NCI-H2196 (cell line): ENCODE results near the gene WDR88.
"Not testable (repeated sequence)": the region's sequence is repeated elsewhere in the genome, so short reads cannot be mapped to it uniquely, and the experiment has no call there.

Source experiments
- DNase-seq: peaks from one replicate; lab custom pipeline; 2025; ENCODE audit not compliant: unreplicated experiment; lab: John Stamatoyannopoulos, UW

WDR88 gene

DNA sequence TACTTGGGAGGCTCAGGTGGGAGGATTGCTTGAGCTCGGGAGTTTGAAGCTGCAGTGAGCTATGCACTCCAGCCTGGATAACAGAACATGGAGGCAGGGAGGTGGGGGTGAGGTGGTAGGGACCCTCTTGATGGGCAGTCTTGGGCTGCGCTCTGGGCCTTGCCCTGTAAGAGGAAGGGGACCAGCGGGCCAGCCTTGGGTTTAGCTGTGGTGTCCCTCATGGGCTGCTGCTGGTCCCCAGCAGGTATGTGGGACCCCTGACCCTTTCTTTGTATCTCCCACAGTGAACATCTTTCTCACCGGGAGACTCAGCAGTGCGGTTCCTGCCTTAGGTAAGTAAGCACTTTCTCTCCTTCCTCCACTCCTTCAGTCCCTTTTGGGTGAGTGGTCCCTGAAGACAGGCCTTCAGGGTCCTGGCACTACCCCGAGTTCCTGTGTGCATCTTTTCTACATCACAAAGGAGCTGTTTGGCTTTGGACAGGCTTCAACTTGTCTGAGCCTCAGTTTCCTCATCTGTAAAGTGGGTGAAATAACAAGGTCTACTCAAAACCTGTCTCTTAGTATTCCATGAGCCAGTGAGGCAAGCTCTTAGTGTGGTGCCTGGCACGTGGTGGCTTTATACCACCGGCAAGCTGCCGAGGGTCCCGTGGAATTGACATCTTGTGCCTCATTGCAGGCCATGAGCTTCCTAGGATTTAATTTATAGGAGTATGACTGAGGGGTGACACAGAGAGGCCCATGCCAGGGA, 64.7 kb downstream of the WDR88 start:
- no peak for DNase-seq

- DNase-seq: no peak
Measured at GRCh38 chr19:33197591-33198000, 65.7 kb downstream of the WDR88 start.

GRCh38 chr19:33198169-33198568, 66.3 kb downstream of the WDR88 start:
- DNase-seq: no peak

DNA sequence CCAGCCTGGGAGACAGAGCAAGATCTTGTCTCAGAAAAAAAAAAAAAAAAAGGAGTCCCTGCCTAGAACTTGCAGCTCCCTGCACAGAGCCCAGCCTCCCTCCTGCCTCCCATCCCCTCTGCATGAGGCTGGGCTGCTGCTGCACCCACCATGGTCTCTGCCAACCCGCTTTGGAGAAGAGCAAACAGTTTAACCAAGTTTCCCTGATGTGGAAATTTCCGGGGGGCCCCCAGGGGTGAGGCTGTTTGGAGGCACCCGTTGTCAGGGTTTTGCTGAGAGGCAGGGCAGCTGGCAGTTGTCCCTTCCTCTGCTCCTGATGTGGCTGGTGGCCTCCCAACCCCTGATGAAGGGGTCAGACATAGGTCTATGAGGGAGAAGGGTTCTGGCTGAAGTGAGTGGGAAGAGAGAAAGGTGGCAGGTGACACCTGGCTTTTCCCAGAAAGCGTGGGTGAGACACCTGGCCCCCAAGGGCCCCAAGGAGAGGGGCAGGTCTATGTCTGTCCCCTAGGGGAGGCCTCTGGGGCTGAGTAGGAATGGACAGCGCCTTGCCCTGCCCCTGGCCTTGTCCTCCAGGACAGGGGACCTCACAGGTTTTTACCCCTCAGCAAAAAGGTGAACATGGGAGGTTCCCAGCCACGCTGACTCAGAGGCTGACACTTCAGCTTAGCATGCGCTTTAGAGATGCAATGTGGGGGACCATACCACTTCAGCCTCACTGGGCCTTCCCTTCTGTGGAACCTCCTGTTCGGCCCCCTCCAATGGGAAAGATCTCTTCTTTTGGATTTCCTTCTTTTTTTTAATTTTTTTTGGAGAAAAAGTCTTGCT, 67.7 kb downstream of the WDR88 start:
- DNase-seq: no peak

DNA sequence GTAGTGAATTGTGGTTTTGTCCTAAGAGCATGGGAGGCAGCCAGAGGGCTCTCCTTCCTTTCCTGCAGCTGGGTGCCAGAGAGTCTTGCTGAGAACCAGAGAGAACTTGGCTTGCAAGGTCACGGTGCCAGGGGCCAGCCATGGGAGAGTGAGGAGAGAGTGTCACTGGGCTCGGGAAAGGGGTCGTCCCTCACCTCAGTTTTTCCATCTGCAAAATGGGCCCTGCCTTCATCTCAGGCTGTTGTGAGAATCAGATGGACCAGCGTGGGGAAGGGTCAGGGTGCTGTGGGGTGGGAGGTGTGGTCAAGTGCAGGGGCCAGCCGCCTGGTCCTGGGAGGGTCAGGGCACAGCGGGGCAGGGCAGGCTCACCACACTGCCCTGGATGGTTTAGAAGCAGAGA, 69.6 kb downstream of the WDR88 start:
- DNase-seq: no peak

GRCh38 chr19:33201886-33202545, 70.1 kb downstream of the WDR88 start:
- no peak for DNase-seq

- no peak for DNase-seq
Measured at GRCh38 chr19:33202546-33203507, 70.9 kb downstream of the WDR88 start.

DNA sequence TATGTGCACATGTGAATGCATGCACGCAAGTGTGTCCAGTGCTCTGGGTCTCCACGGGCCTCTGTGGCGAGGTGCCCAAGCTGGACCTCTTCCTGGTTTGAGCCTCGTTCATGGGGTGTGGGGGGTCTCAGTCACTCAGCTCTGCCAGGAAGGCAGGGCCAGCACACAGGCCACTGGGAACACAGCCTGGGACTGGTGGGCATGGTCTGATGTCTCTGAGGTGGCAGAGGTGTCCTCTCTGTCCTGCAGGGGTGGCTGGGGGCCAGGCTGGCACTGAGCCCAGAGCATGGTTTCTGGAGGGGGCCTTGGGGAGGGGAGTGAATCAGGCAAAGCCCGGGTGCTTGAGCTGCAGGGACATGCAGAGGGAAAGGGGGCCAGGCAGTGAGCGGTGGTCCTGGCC, 71.6 kb downstream of the WDR88 start:
- DNase-seq: no peak

GRCh38 chr19:33204136-33204973, 72.4 kb downstream of the WDR88 start:
- DNase-seq: no peak

DNA sequence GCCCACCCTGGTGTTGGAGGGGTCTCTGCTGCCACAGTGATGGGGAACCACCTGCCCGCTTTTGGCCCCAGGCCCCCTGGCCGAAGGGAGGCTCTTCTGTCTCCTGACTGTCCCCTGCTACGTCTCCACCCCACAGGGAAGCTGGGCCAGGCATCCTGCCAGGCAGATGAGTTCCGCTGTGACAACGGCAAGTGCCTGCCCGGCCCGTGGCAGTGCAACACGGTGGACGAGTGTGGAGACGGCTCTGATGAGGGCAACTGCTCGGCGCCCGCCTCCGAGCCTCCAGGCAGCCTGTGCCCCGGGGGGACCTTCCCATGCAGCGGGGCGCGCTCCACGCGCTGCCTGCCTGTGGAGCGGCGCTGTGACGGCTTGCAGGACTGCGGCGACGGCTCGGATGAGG, 73.2 kb downstream of the WDR88 start:
- no peak for DNase-seq

- DNase-seq: no peak
Measured at GRCh38 chr19:33205531-33206260, 73.8 kb downstream of the WDR88 start.

DNA sequence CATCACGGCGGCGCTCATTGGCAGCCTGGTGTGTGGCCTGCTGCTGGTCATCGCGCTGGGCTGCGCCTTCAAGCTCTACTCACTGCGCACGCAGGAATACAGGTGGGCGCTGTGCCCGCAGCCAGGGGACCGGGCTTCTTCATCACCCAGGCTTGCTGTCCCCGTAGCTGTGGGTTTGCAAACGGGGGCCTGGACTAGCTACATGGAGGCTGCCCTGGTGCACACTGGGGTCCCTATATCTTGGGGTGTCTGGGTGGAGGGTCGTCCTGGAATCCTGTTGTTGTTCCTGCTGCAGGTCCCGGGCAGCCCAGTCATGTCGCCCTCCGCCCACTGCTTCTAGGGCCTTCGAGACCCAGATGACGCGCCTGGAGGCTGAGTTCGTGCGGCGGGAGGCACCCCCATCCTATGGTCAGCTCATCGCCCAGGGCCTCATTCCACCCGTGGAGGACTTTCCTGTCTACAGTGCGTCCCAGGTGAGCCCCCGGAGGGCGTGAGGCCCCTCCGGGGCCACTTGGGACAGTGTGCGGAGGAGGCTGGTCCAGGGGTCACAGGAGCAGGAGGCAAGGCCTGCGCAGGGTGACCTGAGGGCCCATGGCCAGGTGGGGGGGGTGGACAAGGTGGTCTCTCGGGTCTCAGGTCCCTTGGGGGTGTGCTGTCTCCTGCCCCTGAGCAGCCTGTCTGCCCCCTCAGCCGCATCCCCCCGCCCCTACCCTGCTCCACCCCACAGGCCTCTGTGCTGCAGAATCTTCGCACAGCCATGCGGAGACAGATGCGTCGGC, 74.5 kb downstream of the WDR88 start:
- DNase-seq: no peak

DNA sequence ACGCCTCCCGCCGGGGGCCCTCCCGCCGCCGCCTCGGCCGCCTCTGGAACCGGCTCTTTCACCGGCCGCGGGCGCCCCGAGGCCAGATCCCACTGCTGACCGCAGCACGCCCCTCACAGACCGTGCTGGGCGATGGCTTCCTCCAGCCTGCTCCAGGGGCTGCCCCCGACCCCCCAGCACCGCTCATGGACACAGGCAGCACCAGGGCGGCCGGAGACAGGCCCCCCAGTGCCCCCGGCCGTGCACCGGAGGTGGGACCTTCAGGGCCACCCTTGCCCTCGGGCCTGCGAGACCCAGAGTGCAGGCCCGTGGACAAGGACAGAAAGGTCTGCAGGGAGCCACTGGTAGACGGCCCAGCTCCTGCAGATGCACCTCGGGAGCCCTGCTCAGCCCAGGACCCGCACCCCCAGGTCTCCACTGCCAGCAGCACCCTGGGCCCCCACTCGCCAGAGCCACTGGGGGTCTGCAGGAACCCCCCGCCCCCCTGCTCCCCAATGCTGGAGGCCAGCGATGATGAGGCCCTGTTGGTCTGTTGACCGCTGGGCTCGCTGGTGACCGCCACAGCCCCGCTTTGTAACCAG, 75.2 kb downstream of the WDR88 start:
- DNase-seq: no peak

- DNase-seq: no peak
Measured at GRCh38 chr19:33207903-33208302, 76.0 kb downstream of the WDR88 start.

GRCh38 chr19:33208371-33208895, 76.5 kb downstream of the WDR88 start:
- no peak for DNase-seq

- DNase-seq: no peak
Measured at GRCh38 chr19:33208904-33209849, 77.3 kb downstream of the WDR88 start.

DNA sequence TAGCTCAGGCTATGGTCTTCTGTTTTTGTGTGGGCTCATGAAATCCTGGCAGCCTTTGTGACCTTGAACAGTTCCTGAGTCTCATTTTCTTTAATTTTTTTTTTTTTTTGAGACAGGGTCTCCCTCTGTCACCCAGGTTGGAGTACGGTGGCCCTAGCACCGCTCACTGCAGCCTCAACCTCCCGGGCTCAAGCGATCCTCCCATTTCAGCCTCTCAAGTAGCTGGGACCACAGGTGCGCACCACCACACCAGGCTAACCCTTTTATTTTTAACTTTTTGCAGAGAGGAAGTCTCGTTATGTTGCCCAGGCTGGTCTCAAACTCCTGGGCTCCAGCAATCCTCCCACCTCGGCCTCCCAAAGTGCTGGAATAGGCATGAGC, 77.9 kb downstream of the WDR88 start:
- not testable (repeated sequence) for DNase-seq
